Measurements from ENCODE around the gene CBFA2T3.
A peak's percentile ranks its signal among the peaks of the same experiment; 100 is the strongest.

Gene CBFA2T3

GRCh38 chr16:88943741-88944140, 33.3 kb downstream of the CBFA2T3 start:
- 90 to 91% methylated on average over 20 of the region's 20 CpGs for WGBS, 2 experiments

DNA sequence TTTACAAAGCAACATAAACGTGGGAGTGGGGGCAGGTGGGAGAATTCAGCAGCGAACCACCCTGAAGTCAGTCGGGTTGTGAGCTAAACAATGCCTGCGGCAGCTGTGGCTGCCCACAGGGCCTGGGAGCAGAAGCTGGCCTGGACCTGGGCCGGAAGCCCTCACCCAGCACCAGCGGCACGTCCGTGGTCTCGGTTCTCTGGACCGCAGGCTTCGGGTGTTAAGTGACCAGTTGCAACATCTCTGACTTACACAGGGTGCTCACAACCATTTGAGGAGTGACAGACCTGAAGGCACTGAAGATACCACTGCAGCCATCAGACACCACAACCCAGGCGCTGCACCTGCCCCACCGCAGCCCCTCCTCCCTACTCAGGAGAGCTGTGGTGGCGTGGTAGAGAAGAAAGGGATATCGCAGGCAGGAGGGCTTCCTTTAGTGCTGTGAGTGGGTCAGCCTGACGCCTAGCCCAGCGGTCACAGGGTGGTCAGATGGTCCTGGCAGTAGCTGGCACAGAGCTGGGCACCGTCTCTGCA, 33.8 kb downstream of the CBFA2T3 start:
- 89 to 92% methylated on average over 18 of the region's 18 CpGs for WGBS, 2 experiments
- no peak overlapping the region for H3K27ac ChIP-seq (ENCODE audit: insufficient read depth, low read depth, low read length, poor library complexity, severe bottlenecking)
- H3K36me3 ChIP-seq (ENCODE audit: control insufficient read depth, insufficient read depth, low read length): no peaks in the 10 kb centered on the region
- no peaks in the 10 kb centered on the region for H3K9me3 ChIP-seq (ENCODE audit: control insufficient read depth, low read length)
- peaks cover 5% of the 10 kb centered on the region for H3K4me1 ChIP-seq (ENCODE audit: control insufficient read depth, insufficient read depth, low read length)
- H3K4me3 ChIP-seq (ENCODE audit: insufficient read depth, low read depth, low read length): no peak overlapping the region
- H3K27me3 ChIP-seq (ENCODE audit: control insufficient read depth, insufficient read depth, low read length, poor library complexity, severe bottlenecking): peaks cover 59% of the 10 kb centered on the region

More at GRCh38 chr16:88943741-88944140, 33.3 kb downstream of the CBFA2T3 start:
- Histone ChIP-seq H3K9me3 (ENCODE audit: control insufficient read depth, low read length) (no peaks in the 10 kb centered on the region), H3K27me3 (ENCODE audit: control insufficient read depth, insufficient read depth, low read length, poor library complexity, severe bottlenecking) (peaks cover 54% of the 10 kb centered on the region), H3K27ac (ENCODE audit: insufficient read depth, low read depth, low read length, poor library complexity, severe bottlenecking) (no peak overlapping the region), H3K4me3 (ENCODE audit: insufficient read depth, low read depth, low read length) (no peak overlapping the region), H3K36me3 (ENCODE audit: control insufficient read depth, insufficient read depth, low read length) (no peaks in the 10 kb centered on the region), H3K4me1 (ENCODE audit: control insufficient read depth, insufficient read depth, low read length) (peaks cover 5% of the 10 kb centered on the region)

GRCh38 chr16:88941913-88942909, 34.8 kb downstream of the CBFA2T3 start:
- 32 to 33% methylated on average over 54 of the region's 54 CpGs for WGBS, 2 experiments
- Histone ChIP-seq H3K4me1 (ENCODE audit: control insufficient read depth, insufficient read depth, low read length) (peaks cover 5% of the 10 kb centered on the region), H3K27ac (ENCODE audit: insufficient read depth, low read depth, low read length, poor library complexity, severe bottlenecking) (no peak overlapping the region), H3K9me3 (ENCODE audit: control insufficient read depth, low read length) (no peaks in the 10 kb centered on the region), H3K36me3 (ENCODE audit: control insufficient read depth, insufficient read depth, low read length) (no peaks in the 10 kb centered on the region), H3K4me3 (ENCODE audit: insufficient read depth, low read depth, low read length) (no peak overlapping the region), H3K27me3 (ENCODE audit: control insufficient read depth, insufficient read depth, low read length, poor library complexity, severe bottlenecking) (peaks cover 60% of the 10 kb centered on the region)

DNA sequence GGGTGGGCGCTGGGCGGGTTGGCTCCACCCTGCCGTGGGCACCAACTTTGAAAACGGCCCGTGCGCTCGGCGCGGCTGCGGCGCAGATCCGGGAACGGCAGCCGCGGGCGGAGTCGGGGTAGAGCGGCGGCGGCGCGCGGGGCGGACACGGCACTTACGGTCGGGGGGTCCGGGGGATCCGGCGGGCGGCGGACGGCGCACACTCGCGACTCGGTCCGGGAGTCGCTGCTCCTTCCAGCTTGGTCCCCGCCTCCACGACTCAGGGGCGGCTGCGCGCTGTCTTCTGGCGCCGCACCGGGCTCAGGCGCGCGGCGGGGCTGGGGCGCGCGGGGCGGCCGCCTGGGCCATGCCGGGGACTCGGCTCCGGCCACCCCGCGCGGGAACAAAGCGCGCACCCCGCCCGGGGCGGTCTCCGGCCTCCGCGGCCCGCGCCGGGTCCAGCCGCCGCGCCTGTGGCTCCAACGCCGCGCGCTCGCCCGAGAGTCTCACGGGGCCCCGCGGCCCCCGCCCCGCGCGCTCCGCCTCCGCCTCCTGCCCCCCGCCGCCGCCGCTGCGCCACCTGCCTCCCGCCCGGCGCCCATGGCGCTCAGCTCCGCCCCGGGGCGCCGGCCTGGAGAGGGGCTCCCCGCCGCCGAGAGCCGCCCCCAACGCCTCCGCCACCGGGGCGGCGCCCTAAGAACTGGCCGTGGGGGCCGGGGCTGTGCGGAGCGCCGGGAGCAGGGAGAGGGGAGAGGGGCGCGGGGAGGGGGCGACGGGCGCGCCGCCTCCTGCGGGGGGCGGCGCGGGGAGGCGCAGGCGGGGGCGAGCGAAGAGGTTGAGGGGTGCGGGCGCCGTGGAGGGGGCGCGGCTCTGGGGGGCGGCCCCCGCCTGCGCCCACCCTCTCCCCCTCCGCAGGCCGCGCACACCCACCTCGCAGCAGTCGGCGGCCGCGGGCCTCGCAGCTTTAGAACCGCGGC, 35.9 kb downstream of the CBFA2T3 start:
- no peaks in the 10 kb centered on the region for H3K9me3 ChIP-seq (ENCODE audit: control insufficient read depth, low read length)
- H3K36me3 ChIP-seq (ENCODE audit: control insufficient read depth, insufficient read depth, low read length): no peaks in the 10 kb centered on the region
- WGBS, 2 experiments: 1% methylated on average over 144 to 152 of the region's 152 CpGs
- no peak overlapping the region for H3K27ac ChIP-seq (ENCODE audit: insufficient read depth, low read depth, low read length, poor library complexity, severe bottlenecking)
- H3K27me3 ChIP-seq (ENCODE audit: control insufficient read depth, insufficient read depth, low read length, poor library complexity, severe bottlenecking): peaks cover 59% of the 10 kb centered on the region
- peaks cover 5% of the 10 kb centered on the region for H3K4me1 ChIP-seq (ENCODE audit: control insufficient read depth, insufficient read depth, low read length)
- peak overlapping the region; percentile 35 for H3K4me3 ChIP-seq (ENCODE audit: insufficient read depth, low read depth, low read length)

DNA sequence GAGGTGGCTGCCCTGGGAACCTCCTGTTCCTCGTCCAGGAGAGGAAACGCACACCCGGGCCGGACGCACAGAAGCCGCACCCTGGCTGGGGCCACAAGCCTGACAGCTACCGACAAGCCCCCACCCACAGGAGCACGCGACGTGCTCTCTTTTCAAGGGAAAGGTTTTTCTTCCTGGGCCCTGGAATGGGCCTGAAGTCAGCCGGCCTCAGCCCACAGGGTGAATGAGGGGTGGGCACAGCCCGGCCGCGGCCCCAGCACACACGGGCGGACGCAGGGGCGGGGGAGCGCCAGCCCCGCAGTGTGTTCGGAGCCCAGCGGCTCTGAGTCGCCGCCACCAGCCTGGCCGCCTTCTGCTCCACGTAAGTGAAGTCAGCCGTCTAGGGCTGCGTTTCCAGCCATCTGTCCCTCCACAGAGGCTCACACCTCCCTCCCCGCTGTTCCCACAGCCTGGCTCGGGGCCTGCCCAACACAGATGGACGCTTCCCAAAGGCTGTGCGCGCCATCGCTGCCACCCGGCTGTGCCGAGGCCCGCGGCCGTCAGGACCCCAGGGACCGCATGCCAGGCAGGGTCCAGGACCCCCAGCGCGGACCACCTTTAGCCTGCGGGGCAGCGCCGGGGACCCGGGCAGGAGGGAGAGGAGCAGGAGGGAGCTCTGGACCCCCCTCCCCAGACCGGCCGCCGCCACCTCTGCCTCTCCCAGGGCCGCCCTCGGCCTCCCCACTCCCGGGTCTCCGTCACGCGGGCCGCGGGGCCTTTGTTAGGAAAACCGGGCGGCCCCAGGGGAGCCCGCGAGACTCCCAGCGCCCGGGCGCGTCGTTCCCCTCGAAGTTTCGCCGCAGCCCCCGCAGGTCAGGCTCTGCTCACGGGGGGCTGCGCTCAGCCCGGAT, 36.8 kb downstream of the CBFA2T3 start:
- WGBS, 2 experiments: 19% methylated on average over 73 of the region's 73 CpGs

DNA sequence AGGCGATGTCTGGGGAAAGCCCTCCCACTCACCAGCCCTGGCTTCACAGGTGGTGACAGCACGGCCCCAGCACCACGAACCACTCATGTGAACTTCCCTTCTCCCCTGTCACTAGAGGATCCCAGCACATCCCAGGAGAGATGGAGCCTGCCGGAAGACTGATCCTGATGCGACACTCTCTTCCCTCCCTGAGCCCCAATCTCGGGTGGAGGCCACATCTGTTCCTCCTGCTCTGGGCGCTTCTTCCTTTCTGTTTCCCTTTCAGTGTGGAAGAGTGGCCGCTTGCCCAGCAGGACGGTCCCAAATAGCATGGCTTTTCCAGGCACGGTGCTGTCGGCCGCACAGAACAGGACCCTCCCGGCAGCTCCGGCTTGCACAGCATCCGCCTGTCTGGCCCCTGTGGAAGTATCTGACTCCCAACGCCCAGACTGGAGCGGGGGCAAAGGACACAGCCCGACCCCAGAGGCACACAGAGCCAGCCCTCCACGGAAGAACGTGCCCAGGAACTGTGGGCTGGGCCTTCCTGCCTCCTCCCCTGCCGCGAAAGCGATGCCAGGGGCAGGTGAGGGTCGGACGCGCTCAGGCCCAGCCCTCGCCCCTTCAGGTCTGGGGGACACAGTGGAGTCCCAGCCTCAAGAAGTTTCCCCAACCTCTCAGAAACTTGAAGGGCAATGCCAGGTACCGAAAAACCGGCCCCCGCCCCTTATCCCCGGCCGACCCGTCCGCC, 37.6 kb downstream of the CBFA2T3 start:
- Histone ChIP-seq H3K9me3 (ENCODE audit: control insufficient read depth, low read length) (no peaks in the 10 kb centered on the region), H3K27me3 (ENCODE audit: control insufficient read depth, insufficient read depth, low read length, poor library complexity, severe bottlenecking) (peaks cover 59% of the 10 kb centered on the region), H3K4me3 (ENCODE audit: insufficient read depth, low read depth, low read length) (no peak overlapping the region), H3K36me3 (ENCODE audit: control insufficient read depth, insufficient read depth, low read length) (no peaks in the 10 kb centered on the region), H3K27ac (ENCODE audit: insufficient read depth, low read depth, low read length, poor library complexity, severe bottlenecking) (no peak overlapping the region), H3K4me1 (ENCODE audit: control insufficient read depth, insufficient read depth, low read length) (peaks cover 5% of the 10 kb centered on the region)
- WGBS, 2 experiments: 80 to 81% methylated on average over 34 of the region's 34 CpGs

More for the DNA sequence above, 36.8 kb downstream of the CBFA2T3 start:
- Histone ChIP-seq H3K4me3 (ENCODE audit: insufficient read depth, low read depth, low read length) (peak overlapping the region; percentile 35), H3K27ac (ENCODE audit: insufficient read depth, low read depth, low read length, poor library complexity, severe bottlenecking) (no peak overlapping the region), H3K4me1 (ENCODE audit: control insufficient read depth, insufficient read depth, low read length) (peaks cover 5% of the 10 kb centered on the region), H3K27me3 (ENCODE audit: control insufficient read depth, insufficient read depth, low read length, poor library complexity, severe bottlenecking) (peaks cover 59% of the 10 kb centered on the region), H3K36me3 (ENCODE audit: control insufficient read depth, insufficient read depth, low read length) (no peaks in the 10 kb centered on the region), H3K9me3 (ENCODE audit: control insufficient read depth, low read length) (no peaks in the 10 kb centered on the region)

- H3K4me3 ChIP-seq (ENCODE audit: insufficient read depth, low read depth, low read length): no peak overlapping the region
- H3K27me3 ChIP-seq (ENCODE audit: control insufficient read depth, insufficient read depth, low read length, poor library complexity, severe bottlenecking): peaks cover 59% of the 10 kb centered on the region
Observed at GRCh38 chr16:88938777-88939244, 38.2 kb downstream of the CBFA2T3 start.

GRCh38 chr16:88938119-88938776, 38.8 kb downstream of the CBFA2T3 start:
- Histone ChIP-seq H3K27me3 (ENCODE audit: control insufficient read depth, insufficient read depth, low read length, poor library complexity, severe bottlenecking) (peaks cover 54% of the 10 kb centered on the region), H3K9me3 (ENCODE audit: control insufficient read depth, low read length) (no peaks in the 10 kb centered on the region), H3K36me3 (ENCODE audit: control insufficient read depth, insufficient read depth, low read length) (no peaks in the 10 kb centered on the region), H3K4me1 (ENCODE audit: control insufficient read depth, insufficient read depth, low read length) (peaks cover 5% of the 10 kb centered on the region), H3K4me3 (ENCODE audit: insufficient read depth, low read depth, low read length) (no peak overlapping the region), H3K27ac (ENCODE audit: insufficient read depth, low read depth, low read length, poor library complexity, severe bottlenecking) (no peak overlapping the region)
- whole genome bisulfite sequencing, 2 experiments: 91 to 93% methylated on average over 32 of the region's 32 CpGs

More at GRCh38 chr16:88938777-88939244, 38.2 kb downstream of the CBFA2T3 start:
- Histone ChIP-seq H3K9me3 (ENCODE audit: control insufficient read depth, low read length) (no peaks in the 10 kb centered on the region), H3K27ac (ENCODE audit: insufficient read depth, low read depth, low read length, poor library complexity, severe bottlenecking) (no peak overlapping the region), H3K36me3 (ENCODE audit: control insufficient read depth, insufficient read depth, low read length) (no peaks in the 10 kb centered on the region), H3K4me1 (ENCODE audit: control insufficient read depth, insufficient read depth, low read length) (peaks cover 5% of the 10 kb centered on the region)
- WGBS, 2 experiments: 89% methylated on average over 15 of the region's 15 CpGs
